Fibroblast of skin of right biceps (primary cell): ENCODE results near the gene PGAP6.
"Not testable (repeated sequence)": the region's sequence is repeated elsewhere in the genome, so short reads cannot be mapped to it uniquely, and the experiment has no call there.

Experiments used
- DNase-seq: peaks from one replicate; pipeline ENCODE4 v3.0.0-alpha.2; 2013

The PGAP6 gene

DNA sequence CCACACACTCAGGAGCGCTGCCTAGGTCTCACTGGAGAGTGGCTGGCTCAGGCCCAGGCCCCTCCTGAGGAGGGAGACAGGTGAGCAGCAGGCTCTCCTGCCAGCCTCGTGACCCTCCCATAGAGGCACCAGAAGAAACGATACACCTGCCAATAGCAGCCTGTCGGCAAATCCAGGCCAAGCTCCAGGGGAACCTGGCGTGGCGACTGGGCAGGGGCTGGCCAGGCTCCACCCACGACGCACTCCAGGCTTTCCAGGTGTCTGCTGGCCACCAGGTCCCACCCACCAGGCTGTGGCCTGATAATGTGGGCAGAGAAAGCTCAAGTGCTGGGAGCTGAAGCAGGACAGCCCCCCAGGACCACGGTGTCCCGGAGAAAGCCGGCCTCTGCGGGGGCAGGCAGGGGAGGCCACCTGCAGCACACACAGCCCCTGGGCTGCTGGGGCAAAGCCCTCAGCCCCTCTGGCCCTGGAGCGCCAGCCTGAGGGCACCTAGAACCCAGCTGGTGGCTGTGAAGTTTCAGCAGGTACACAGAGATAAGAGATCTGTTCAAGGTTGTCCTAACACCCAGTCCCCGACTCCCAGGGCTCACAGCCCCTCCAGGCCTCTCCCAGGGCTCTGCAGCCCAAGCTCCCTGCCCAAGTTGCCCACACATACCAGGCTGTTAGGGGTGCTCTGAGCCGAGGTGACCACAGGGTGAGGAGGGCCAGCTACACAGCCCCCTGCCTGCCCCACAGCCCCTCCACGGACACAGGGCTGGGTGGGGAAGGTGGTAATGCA lies 2.4 kb downstream of the PGAP6 start:
- DNase-seq, result no peak

DNA sequence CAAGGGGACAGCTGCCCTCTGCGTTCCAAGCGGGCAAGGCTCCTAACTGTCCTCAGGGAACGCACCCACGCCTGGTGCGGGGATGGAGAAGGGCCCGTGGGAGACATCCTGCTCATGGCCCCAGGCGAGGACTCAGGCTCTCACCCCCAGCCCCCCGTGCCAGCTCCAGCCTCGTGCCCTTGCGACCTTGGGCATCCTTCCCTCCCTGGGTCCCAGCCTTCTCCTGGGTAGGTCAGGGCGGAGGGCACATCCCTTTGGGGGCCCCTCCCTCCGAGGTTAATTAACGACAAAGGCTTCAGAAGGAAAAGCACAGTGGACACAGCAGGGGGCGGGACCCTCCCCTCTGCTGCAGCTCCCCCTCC lies 3.0 kb downstream of the PGAP6 start:
- DNase-seq, result no peak

DNA sequence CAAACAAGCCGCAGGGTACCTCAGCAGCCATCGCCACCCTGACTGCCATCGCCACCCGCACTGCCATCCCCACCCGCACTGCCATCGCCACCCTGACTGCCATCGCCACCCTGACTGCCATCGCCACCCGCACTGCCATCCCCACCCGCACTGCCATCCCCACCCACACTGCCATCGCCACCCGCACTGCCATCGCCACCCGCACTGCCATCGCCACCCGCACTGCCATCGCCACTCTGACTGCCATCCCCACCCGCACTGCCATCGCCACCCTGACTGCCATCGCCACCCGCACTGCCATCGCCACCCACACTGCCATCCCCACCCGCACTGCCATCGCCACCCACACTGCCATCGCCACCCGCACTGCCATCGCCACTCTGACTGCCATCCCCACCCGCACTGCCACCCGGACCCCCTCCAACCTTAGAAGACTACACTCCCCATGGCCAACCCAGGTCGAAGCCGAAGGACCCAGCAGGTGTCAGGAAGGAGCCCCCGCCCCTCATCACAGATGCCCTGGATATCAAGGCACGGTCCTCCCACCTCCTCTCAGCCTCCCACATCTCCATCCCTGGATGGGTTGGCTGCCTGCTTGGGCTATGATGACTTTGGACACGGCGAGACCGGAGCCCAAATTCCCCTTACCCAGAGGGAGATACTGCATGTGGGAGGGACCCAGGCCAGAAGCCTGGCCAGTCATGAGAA lies 3.5 kb downstream of the PGAP6 start:
- DNase-seq, result not testable (repeated sequence)

DNA sequence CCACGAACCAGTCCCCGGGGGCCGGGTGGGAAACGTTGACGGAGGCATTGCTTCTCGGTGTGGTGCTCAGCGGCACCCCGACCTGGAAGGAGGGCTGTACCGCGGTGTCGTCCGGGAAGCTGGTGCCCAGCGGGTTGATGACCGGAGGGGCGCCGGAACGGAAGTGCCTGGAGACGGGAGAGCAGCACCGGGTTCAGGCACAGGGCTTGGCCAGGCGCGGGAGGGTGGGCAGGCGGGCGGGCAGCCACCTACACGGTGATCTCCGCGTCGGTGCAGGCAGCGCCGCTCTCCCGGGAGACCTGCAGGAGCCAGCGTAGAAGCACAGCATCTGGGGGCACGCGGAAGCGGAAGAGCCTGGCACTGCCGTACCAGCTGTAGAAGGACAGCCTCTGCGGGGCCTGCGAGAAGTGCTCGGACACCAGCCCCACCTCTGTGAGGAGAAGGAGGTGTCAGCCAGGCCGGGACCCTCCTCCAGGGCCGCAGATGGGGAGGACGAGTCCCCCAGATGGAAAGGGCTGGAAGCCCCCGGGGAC lies 4.3 kb downstream of the PGAP6 start:
- DNase-seq, result no peak

DNA sequence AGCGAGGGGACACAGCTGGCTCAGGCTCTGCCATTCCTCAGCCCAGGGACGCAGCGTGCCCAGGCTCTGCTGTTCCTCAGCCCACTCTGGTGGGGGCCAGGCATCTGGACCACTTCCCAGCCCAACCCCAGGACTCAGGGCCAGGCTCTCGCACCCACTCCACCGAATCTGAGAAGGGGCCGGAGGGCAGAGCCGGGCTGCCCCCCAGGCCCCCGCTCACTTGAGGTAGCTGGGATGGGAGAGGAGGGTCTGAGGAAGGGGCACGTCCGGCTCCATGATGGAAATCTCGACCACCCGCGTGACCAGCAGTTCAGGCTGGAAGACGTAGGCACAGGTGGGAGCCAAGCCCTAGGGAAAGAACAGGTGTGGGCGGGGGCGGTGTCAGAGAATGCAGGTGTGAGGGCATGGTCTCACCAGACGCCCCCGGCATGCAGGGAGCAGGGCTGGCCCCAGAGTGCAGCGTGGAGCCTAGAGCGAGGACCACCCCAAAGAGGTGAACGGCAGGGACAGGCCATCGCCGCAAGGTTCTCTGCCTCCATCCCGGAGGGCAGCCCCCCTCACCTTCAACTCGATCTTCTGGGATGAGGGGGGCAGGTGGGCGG lies 4.9 kb downstream of the PGAP6 start:
- no peak for DNase-seq

DNA sequence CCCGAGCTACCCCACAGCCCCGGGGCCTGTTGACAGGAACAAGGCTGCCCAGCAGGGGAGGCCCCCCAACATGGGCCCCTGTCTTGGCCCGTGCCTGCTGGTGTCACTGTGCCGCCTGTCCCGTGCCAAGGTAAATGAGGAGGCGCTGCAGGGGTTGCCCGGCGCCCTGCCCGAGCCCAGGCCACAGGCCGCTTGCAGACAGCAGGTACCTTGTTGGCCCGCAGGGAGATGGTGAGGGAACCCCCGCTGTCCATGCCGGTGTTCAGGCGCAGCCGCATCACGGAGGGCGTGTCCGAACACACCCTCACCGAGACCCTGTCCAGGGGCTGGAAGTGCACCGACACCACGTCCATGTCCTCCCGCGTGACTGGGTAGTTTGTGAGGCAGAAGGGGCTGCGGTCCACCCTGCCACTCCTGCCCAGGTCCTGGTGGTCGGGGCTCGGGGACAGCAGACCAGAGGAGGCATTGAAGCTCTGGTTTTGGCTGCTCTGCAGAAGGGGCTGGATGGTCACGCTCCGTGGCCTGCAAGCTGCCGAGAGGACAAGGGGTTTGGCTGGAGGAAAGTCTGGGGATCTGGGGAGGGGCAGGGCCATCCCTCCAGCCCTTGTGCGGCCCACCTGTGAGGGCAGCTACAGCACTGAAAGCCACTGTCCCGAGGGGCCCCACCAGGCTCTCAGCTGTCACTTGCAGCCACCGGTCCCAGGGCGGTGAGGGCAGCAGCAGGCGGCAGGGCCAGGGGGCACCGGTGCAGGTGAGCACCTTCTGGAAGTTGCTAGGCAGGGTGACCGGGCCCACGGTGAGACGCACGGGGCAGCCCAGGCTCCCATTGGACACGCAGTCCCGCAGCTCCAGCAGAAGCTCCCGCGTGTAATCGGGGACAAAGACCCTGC lies 5.6 kb downstream of the PGAP6 start:
- no peak for DNase-seq

DNA sequence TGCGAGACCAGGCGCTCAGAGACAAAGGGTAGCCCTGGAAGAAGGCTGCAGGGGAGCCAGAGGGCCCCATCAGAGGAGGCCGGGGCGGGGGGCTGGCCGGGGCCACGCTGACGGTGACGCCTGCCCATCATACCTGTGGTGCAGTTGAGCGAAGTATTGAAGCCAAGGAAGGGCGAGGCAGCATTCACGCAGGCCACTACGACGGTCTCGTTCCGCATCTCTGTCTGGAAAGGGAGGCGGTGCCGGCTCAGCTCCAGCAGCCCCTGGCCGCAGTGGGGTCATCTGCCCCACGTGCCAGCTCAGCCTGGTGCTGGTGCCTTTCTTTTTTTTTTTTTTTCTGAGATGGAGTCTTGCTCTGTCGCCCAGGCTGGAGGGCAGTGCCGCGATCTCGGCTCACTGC lies 6.6 kb downstream of the PGAP6 start:
- DNase-seq, result no peak

DNA sequence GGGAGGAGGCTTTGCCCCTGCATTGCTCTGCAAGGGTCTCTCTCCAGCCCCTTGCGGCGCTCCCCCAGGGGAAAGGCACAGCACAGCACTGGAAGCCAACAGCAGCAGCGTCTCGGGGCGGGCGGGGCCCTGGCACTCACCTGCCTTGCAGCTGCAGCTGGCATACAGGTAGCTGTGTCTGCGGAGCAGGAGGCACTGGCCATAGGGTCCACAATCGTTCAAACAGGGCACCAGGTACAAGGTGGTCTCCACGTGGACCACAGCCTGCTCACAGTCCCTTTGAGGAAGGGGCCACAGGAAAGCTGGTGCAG lies 7.2 kb downstream of the PGAP6 start:
- DNase-seq, result no peak

DNA sequence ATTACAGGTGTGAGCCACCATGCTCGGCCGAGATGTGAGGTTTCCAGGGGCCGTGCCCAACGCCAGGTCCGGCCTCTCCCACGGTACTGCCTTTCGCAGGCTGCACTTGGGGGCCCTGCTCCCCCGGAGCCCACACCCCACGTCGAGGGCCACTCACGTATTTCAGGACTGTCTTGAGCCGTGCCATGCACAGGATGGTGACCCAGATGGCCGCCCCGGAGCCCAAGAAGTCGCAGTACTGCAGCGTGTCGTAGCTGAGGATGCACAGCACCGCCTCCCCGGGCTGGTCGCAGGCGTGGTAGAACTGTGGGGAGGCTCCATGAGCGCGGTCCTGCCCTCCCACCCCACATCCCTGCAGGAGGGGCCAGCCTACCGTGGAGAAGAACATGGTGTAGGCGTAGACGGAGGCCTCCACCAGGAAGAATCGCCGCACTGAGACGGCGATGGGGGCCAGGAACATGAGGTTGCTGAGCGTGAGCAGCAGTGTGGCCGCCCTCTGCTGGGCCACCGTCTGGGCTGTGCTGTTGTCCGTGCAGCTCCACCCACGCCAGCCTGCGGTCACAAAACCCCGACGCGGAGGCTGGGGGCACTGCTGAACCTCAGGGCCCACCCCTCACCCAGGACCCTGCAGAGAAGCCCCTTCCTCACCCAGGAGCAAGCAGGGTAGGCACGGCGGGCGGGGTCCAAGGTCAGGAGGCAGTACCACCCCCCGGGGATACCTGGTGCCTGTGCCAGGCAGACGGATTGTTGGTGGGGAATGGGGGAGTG lies 7.7 kb downstream of the PGAP6 start:
- DNase-seq, result no peak

DNA sequence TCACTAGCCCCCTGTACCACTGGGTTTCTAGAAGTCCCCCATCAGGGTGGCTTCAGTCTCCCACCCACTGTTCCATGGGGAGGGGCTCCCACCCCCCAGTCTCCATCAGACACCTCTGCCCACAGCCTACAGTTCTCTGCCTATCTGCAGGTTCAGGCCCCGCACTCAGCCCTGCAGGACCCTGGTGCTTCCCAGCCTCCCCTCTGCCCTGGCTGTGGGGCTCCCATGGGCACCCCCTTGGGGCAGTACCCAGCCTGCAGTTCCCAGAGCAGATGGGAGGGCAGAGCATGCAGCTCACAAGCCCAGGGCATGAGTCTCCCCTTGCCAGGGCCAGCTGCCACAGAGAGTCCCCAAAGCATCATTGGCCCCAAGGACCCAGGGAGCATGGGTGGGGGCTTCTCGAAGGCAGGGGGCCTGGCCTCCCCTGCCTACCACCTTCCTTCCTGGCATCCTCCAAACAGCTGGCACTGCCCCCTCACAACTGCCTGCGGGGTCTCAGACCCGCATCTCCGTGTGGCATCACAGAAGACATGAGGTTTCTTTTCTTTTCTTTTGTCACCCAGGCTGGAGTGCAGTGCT lies 8.7 kb downstream of the PGAP6 start:
- DNase-seq, result no peak

DNA sequence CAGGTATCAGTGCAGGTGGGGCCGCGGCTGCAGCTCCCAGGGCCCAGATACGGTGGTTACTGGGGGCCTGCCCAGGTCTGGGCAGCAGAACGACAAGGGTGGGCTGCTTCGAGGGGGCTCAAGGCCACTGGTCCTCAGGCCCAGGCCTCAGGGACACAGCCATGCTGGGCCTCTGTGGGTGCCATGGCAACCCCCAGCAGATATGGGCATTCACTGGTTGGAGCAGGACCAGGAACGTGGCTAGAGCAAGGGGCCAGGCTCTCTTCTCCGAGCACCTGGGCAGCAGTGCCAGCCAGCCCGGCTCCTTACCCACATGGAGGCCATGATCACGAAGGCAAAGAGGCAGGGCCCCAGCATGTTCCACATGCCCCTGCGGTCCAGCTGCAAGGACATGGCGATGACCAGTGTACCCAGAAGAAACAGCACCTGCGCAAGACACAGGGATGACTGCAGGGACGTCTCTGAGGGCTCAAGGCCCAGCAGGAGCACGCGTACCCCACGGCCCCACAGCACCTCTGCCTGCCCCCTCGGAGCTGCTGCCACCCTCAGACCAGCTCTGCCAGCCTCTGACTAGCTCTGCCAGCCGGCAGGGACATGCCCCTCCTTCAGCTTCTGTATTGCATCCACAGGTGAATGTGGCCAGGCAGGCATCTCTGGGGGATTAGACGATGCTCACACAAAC lies 9.3 kb downstream of the PGAP6 start:
- no peak for DNase-seq

DNA sequence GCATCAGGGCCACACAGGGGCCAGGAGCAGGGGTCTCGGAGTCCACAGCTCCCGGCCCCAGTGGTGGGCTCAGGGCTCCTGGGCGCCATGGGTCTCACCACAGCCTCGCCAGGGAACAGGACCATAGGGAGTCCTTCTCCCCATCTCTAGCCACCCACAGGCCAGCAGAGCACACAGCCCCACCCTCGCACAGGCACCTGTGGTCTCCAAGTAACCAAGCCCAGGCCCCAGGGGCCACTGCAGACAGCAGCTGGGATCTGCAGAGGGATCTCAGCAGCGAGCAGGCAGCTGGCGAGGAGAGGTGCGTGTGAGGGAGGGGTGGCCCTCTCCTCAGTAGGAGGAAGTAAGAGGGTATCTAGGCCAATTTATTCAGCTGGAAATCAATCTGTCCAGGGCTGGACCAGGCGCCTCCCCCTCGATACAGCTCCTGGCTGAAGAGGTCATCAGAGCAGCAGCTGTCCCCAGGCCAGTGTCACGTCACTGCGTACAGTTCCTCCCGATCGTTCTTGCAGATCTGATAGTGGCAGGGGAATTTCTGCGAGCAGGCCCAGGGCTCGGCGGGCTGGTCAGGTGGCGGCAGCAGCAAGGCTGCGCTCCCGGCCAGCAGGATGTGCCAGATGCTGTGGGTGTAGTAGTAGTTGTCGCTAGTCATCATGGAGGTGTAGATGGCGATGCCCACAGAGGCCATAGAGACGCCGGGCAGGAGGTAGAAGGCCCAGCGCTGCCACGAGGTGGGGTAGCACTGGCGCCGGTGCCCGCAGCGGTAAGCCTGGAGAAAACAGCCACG lies 10.1 kb downstream of the PGAP6 start:
- DNase-seq, result no peak

DNA sequence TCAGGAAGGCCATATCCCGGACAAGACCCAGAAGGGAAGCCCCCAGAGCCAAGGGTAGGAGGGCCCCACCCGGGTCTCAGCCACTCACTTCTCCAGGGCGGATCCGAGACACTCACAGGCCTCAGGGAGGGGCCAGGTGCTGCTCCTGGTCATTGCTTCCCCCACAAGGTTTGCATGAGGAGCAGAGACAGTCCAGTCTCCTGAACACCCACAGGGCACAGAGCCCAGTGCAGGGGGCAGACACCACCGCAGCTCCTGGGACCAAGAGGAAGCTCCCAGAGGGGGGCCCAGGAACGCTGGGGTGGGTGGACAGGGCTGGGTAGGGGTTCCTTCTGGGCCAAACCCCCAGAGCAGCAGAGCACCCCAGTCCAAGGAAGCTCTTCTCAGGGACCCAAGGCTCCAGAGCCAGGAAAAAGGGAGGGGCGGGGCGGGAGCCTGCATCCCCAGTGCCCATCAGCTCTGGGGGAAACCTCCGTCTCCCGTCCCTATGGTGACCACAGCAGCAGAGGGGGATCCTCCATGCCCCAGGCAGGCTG lies 10.7 kb downstream of the PGAP6 start:
- no peak for DNase-seq

DNA sequence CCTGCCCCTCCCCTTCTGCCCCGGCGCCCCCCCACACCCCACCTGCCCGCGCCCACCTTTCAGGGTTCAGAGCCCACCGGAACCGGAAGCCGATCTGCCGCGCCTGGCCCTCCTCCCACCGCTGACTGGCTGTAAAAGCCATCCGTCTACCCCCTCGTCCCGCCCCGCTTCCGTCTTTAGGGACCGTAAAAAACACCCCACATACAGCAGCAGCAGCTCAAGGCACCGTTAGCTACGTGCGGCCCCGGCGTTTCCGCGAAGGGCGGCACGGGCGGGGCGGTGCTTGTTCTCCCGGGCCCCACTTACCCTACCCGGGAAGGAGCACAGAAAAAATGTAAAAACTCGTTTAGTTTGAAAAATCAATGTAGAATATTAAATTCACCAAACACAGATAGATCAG lies 11.3 kb downstream of the PGAP6 start, which contains the start of gene MRPL28:
Gene MRPL28 (minus strand): TSS at position 96 of the 400 bp plus-strand sequence. CDS start 320 bp downstream, outside the sequence.
- DNase-seq, result peak; percentile 95

DNA sequence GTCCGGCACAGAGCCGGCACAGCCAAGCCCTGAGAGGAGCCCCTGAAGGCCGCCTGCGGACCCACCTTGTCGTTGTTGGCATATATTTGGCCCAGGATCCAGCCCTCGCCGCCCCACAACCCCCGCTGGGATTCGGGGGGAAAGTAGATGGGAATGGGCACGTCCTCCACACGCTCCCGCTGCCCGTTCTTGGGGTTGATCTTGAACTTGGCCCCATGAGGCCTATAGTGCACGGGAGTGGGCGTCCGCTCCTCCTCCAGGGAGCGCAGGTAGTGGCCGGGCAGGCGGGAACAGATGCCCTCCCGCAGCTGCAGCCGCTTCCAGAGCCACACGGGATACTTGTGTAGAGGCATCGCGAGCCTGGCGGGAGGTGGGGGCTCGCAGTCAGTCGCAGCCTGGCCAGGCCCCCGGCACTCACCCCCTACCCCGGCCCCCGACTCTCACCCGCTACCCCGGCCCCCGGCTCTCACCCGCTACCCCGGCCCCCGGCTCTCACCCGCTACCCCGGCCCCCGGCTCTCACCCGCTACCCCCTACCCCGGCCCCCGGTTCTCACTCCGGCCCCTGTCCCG lies 11.8 kb downstream of the PGAP6 start:
- no peak for DNase-seq

DNA sequence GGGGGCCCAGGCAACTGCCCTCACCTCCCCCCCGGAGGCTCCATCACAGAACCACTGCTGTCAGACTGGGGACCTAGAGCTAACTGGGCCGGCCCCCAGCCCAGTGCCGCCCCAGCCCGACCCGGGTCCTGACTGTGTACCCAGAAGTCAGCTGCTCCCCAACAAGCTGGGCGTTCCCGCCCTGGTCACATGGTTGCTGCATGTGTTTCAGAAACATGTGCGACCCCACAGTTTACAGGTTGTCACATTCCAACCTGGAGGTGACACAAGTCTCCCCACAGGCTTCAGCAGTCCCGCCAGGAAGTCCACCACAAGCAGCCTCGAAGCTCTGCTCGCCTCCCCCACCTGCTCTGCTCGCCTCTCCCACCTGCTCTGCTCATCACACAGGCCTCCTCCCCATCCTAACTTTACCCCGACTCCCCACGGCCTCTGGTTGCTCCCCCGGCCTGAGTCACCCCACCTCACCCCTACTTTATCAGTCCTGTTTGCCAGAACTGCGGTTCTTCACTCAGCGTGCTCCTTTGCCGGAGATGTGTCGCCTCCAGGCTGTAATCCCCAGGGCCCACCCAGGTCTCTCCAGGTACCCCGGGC lies 12.4 kb downstream of the PGAP6 start:
- no peak for DNase-seq

DNA sequence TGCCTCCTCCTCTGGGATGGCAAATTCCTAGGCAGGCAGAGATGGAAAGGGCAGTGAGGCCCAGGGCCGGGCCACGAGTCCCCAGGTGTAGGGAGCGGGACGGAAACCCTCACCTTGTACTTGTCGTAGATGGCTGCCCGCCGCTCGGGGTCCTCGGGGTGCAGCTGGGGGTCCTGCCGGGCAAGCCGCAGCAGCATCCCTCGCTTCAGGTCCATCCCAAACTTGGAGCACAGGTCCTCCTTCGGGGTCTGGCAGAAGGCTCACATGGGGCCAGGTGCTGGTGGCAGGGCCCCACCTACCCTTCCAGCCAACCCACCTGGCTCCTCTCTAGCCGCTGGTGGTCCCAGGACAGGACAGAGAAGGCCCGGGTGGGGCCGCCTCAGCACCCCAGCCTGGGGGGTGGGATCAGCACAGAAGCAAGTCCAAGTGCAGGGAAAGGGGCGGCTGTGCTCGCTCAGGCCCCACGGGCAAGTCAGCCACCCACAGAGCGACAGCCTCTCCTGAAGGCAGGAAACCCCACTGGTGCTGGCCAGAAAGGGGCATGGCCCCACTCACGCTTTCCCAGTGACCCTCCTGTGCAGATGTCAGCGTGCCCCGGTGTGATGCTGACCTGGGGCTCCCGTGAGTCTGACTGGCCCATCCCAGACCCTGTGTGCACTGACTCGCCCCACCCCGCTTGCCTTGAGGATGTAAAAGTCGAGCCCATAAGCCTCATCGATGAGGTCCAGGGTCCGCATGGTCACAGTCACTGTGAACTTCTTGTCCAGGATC lies 13.2 kb downstream of the PGAP6 start:
- DNase-seq, result no peak

DNA sequence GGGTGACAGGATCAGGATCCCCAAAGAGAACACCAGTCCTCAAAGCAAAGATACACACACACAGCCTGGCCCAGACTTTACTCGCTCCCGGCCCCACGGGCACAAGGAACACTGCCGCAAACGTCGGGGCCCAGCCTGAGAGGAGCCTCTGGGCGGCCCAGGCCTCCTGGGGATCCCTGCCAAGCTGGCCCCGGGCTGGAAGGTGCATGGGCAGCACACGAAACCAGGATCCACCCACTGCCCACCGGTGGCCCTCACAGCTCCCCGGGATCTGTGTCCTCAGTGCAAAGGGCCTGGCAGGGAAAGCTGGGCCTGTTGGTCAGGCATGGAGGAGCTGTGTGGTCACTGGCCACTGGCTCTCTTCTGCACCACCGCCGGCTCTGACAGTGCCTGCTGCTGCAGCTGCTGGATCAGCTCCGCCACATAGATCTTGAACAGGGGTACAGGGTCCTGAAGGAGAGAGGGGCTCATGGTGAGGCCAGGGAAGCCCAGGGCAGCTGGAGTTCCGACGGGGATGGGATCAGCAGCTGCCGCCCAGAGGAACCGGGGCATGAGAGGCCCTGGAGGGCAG lies 14.4 kb downstream of the PGAP6 start:
- no peak for DNase-seq
